Liver (tissue), 9 donors: ENCODE measurements around the gene TBC1D12. TPM values are rescaled to one million over a fixed set of nuclear protein-coding genes. Genes with fewer than 3 reads are reported as not detected.
A peak's percentile ranks its signal among the peaks of the same experiment; 100 is the strongest.

ENCODE experiments used
- DNase-seq: peaks from one replicate; pipeline ENCODE4 v3.0.0-alpha.2; 2017; ENCODE audit warnings: low spot score
- H3K27ac ChIP-seq, 2 donors: one replicate each; pipeline ENCODE4 v1.7.0; 2013; ENCODE audit warnings: inconsistent platforms in 2 of 2, low read length in 2 of 2, control low read depth in 1 of 2, low read depth in 1 of 2, mild to moderate bottlenecking in 1 of 2
- H3K27me3 ChIP-seq, 4 donors: one replicate each; pipeline versions ENCODE4 v1.6.1 to v1.7.0; 2013; ENCODE audit warnings: low read length in 3 of 4, inconsistent platforms in 1 of 4, mild to moderate bottlenecking in 1 of 4, moderate library complexity in 1 of 4; ENCODE audit not compliant: control insufficient read depth in 4 of 4, insufficient read depth in 4 of 4
- H3K36me3 ChIP-seq, 4 donors: one replicate each; pipeline versions ENCODE4 v1.6.1 to v1.7.0; 2013; ENCODE audit warnings: low read length in 3 of 4, mild to moderate bottlenecking in 3 of 4, low read depth in 1 of 4, moderate library complexity in 1 of 4; ENCODE audit not compliant: control insufficient read depth in 4 of 4, insufficient read depth in 3 of 4
- H3K4me1 ChIP-seq, 4 donors: one replicate each; pipeline versions ENCODE4 v1.6.1 to v1.7.0; 2013; ENCODE audit warnings: low read length in 3 of 4, mild to moderate bottlenecking in 3 of 4, moderate library complexity in 1 of 4; ENCODE audit not compliant: control insufficient read depth in 4 of 4, insufficient read depth in 4 of 4
- H3K4me3 ChIP-seq, 3 donors: one replicate each; pipeline versions ENCODE4 v1.6.1 to v1.7.0; 2013; ENCODE audit warnings: low read length in 3 of 3, control low read depth in 1 of 3, low read depth in 1 of 3, mild to moderate bottlenecking in 1 of 3
- H3K9ac ChIP-seq, 2 donors: one replicate each; pipeline ENCODE4 v1.7.0; 2013; ENCODE audit warnings: low read length in 2 of 2, mild to moderate bottlenecking in 2 of 2, moderate library complexity in 2 of 2, control low read depth in 1 of 2, low read depth in 1 of 2
- H3K9me3 ChIP-seq, 4 donors: one replicate each; pipeline versions ENCODE4 v1.6.1 to v1.7.0; 2013; ENCODE audit warnings: low read length in 3 of 4; ENCODE audit not compliant: control insufficient read depth in 4 of 4
- ATF3 ChIP-seq: IDR thresholded peaks from 2 replicates; pipeline ENCODE4 v1.6.1; 2016; ENCODE audit warnings: antibody characterized with exemption
- CTCF ChIP-seq: fragments of 150-350 bp; IDR thresholded peaks from 2 replicates; pipeline ENCODE4 v1.5.1; 2017; ENCODE audit warnings: improper control_type of control experiment, low read depth, low read length; ENCODE audit not compliant: missing input control
- FOXA2 ChIP-seq: IDR thresholded peaks from 2 replicates; pipeline ENCODE4 v1.6.1; 2016; ENCODE audit warnings: antibody characterized with exemption
- GABPA ChIP-seq, 2 donors: IDR thresholded peaks in 1 of 2; conservative IDR thresholded peaks in 1 of 2; 2 replicates each; pipeline ENCODE4 v1.6.1; 2016; ENCODE audit warnings: antibody characterized with exemption in 2 of 2, mild to moderate bottlenecking in 1 of 2, moderate library complexity in 1 of 2
- HNF4A ChIP-seq, 2 donors: conservative IDR thresholded peaks; 2 replicates each; pipeline ENCODE4 v1.6.1; 2016; ENCODE audit warnings: antibody characterized with exemption in 2 of 2, mild to moderate bottlenecking in 2 of 2
- HNF4G ChIP-seq: IDR thresholded peaks from 2 replicates; pipeline ENCODE4 v1.6.1; 2016; ENCODE audit warnings: antibody characterized with exemption
- JUND ChIP-seq, 2 donors: IDR thresholded peaks; 2 replicates each; pipeline ENCODE4 v1.6.1; 2016; ENCODE audit warnings: antibody characterized with exemption in 2 of 2
- MAX ChIP-seq: IDR thresholded peaks from 2 replicates; pipeline ENCODE4 v1.6.1; 2016; ENCODE audit warnings: antibody characterized with exemption
- NR2F2 ChIP-seq: IDR thresholded peaks from 2 replicates; pipeline ENCODE4 v1.6.1; 2016; ENCODE audit warnings: antibody characterized with exemption
- REST ChIP-seq: IDR thresholded peaks from 2 replicates; pipeline ENCODE4 v1.6.1; 2016; ENCODE audit warnings: antibody characterized with exemption, mild to moderate bottlenecking
- RXRA ChIP-seq, 2 donors: IDR thresholded peaks; 2 replicates each; pipeline ENCODE4 v1.6.1; 2017 to 2018; ENCODE audit warnings: antibody characterized with exemption in 2 of 2, mild to moderate bottlenecking in 1 of 2
- SP1 ChIP-seq: IDR thresholded peaks from 2 replicates; pipeline ENCODE4 v1.6.1; 2018; ENCODE audit warnings: antibody characterized with exemption, mild to moderate bottlenecking
- YY1 ChIP-seq: IDR thresholded peaks from 2 replicates; pipeline ENCODE4 v1.6.1; 2016; ENCODE audit warnings: antibody characterized with exemption, mild to moderate bottlenecking
- WGBS: extraction: QIAGEN DNeasy Blood & Tissue Kit; methylation state at CpG from one replicate; pipeline ENCODE4 v1.1.7; 2013; 5-methylcytosine and 5-hydroxymethylcytosine counted together
- polyA plus RNA-seq, 2 donors: library from polyadenylated mRNA; stranded (reverse) in 1 of 2; unstranded in 1 of 2; fragments of 200-250 nt in 1 of 2; fragments of >200 nt in 1 of 2; fragmentation: Nextera tagmentation in 1 of 2; extraction: Ambion mirVana in 1 of 2; gene quantifications; one replicate each; pipeline versions ENCODE4 v1.2.1 to v1.2.3, GENCODE V29; 2013 to 2015
- total RNA-seq, 2 donors: library from RNA; depleted of rRNA; stranded (reverse); fragments of >200 nt; gene quantifications; one replicate each; pipeline ENCODE4 v1.2.3, GENCODE V29; 2014
- donor health status: healthy.
- donor health status: healthy.
- donor health status: healthy.
- donor health status: healthy.
- donor health status: healthy.

The TBC1D12 gene
- total and polyA plus RNA-seq, 4 donors, result 2.6 to 7.5 (median 5.0) TPM

GRCh38 chr10:94423627-94424026, 21.3 kb downstream of the TBC1D12 start:
- 83% methylated on average over 1 of the region's 1 CpG for WGBS
- DNase-seq, result no peak
- Histone ChIP-seq H3K27ac (no peak overlapping the region), H3K27me3 (no peaks in the 10 kb centered on the region), H3K9ac (no peak overlapping the region), H3K9me3 (peaks cover 2 to 8% (median 3%) of the 10 kb centered on the region in 4 donors), H3K4me1 (no peaks in the 10 kb centered on the region), H3K4me3 (no peak overlapping the region), H3K36me3 (no peaks in the 10 kb centered on the region)
- TF ChIP-seq MAX, result no peak
- TF ChIP-seq HNF4G, result no peak
- no peak for TF ChIP-seq FOXA2
- TF ChIP-seq YY1, result no peak
- TF ChIP-seq CTCF, result no peak
- TF ChIP-seq ATF3, result no peak
- TF ChIP-seq GABPA (IDR thresholded peaks at IDR 0.05 in 1 of 2, conservative IDR thresholded peaks at IDR 0.05 in 1 of 2), result no peak
- no peak for TF ChIP-seq NR2F2
- no peak for TF ChIP-seq RXRA (IDR thresholded peaks at IDR 0.05)
- TF ChIP-seq REST, result no peak
- TF ChIP-seq SP1, result no peak
- TF ChIP-seq JUND (IDR thresholded peaks at IDR 0.05), result no peak

GRCh38 chr10:94424714-94425337, 22.5 kb downstream of the TBC1D12 start:
- no peaks in the 10 kb centered on the region for H3K36me3 ChIP-seq
- DNase-seq, result no peak
- no peaks in the 10 kb centered on the region for H3K4me1 ChIP-seq
- TF ChIP-seq FOXA2, result no peak
- TF ChIP-seq HNF4G, result no peak
- no peak for TF ChIP-seq ATF3
- no peak for TF ChIP-seq RXRA (IDR thresholded peaks at IDR 0.05)
- TF ChIP-seq JUND (IDR thresholded peaks at IDR 0.05), result no peak
- no peak for TF ChIP-seq MAX
- no peak for TF ChIP-seq REST
- no peak for TF ChIP-seq HNF4A (conservative IDR thresholded peaks at IDR 0.05)
- H3K27me3 ChIP-seq, result no peaks in the 10 kb centered on the region
- peak overlapping the region in 1 of 3 donors; percentile 18 for H3K4me3 ChIP-seq
- peaks cover 2 to 8% (median 3%) of the 10 kb centered on the region in 4 donors for H3K9me3 ChIP-seq
- 92% methylated on average over 4 of the region's 4 CpGs for WGBS
- H3K9ac ChIP-seq, result no peak overlapping the region
- no peak overlapping the region for H3K27ac ChIP-seq
